COLO829 (cell line): ENCODE data around the gene RAB33A.
"Not testable (repeated sequence)": the region's sequence is repeated elsewhere in the genome, so short reads cannot be mapped to it uniquely, and the experiment has no call there.

Source experiments
- DNase-seq: peaks from one replicate; pipeline ENCODE4 v3.0.0; 2012; ENCODE audit warnings: low spot score

The RAB33A gene

DNA sequence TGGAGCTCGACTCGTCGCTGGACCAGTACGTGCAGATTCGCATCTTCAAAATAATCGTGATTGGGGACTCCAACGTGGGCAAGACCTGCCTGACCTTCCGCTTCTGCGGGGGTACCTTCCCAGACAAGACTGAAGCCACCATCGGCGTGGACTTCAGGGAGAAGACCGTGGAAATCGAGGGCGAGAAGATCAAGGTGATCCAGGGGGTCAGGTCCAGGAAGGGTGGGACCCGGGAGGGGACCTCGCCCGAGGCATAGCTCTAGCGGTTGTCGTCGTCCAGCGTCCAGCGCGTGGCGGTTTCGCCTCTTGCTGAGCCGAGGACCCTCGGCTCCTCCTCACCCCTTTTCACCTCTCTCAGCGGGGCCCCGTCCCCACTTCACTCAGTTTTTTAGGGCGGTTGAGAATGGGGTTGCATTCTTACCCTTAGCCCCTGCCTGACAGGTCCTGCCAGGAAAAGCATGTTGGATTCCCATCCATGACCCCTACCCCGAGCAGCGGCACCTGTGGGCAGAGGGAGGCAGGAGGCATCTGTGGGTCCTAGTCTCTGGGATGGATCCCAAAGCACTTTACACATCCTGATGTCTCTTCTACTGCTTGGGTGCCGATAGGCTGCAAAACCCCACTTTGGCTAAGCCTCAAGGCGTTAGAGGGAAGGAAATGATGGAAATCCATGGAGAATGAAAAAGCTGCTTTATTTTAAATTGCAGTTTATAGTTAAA is 524 bp downstream of the RAB33A start:
- no peak for DNase-seq

- DNase-seq, result peak; percentile 74
These were observed 1.6 kb downstream of the RAB33A start for GRCh38 chrX:130173190-130173895.

- peak; percentile 68 for DNase-seq
These were observed 2.4 kb downstream of the RAB33A start for GRCh38 chrX:130174045-130174704.

GRCh38 chrX:130174937-130175336 is 3.2 kb downstream of the RAB33A start:
- DNase-seq, result no peak

DNA sequence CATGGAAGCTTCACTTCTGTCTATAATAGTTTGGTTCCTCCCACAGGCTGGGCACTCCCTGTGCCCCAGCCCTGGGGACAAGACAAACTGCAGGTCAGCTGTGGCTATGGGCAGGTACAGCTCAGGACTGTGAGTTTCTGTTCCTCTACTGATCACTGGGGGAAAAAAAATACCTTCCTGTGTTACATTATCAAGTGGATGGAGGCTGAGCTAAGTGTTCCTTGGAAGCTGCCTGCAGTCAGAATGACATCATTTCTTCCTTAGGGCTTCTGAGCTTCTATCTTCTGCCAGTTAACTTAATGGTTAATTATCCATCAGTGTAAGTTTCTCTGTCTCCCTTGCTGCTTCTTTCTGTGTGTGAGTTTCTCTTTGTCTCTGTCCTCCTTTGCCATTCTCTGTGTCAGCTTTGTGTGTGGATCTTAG is 4.6 kb downstream of the RAB33A start:
- no peak for DNase-seq

DNA sequence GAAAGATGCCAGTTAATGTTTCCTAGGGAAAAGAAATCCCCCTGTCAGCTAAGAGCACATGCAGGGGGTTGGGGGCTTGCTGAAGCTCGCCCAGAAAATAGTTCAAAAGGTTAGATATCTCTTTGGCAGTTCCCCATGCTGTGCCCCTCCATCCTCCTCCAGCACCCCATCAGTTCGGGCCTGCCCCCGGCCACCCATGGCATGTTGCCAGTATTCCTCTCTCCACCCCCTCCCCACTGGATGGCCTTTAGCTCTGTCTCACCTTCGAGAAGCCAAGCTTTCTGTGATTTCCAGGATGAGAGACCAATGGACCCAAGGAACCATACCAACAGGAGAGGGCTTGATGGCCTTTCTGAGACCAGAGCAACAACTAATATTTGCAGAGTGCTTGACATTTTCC is 5.2 kb downstream of the RAB33A start:
- no peak for DNase-seq

GRCh38 chrX:130179170-130179569 is 7.4 kb downstream of the RAB33A start:
- DNase-seq, result no peak

DNA sequence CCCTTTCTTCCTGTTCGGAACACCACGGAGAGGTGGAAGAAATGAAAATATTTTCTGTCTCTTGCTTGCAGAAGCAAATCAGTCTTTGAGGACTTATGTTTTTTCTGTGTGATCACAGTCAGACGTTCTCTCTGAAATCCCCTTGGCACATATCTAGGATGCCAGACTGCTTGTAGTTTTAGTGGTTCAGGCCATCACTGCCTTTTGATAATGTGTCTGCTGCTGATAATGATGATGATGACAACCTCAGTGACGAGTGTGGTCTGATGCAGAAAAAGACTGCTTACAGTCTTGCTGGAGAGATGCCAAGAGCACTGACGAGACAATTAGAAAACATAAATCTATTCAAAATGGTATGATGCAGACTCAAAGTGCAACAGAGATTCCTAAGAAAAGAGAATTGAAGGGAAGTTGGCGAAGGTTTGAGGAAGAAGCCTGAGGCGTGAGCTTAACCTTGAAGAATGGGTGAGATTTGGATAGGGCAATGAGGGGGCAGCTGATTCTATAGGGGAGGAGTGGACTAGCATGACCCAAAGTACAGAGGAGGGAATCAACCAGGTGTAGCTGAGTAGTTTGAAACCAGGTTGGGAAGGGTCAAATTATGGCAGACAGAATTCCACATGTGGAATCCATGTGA is 7.9 kb downstream of the RAB33A start:
- no peak for DNase-seq

DNA sequence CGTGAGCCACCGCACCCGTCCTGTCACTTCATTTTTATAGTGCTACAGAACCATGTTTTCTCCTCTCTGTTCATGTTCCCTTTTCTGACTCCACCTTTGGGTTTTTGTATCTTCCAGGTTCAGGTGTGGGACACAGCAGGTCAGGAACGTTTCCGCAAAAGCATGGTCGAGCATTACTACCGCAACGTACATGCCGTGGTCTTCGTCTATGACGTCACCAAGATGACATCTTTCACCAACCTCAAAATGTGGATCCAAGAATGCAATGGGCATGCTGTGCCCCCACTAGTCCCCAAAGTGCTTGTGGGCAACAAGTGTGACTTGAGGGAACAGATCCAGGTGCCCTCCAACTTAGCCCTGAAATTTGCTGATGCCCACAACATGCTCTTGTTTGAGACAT is 12.4 kb downstream of the RAB33A start:
- DNase-seq, result no peak

DNA sequence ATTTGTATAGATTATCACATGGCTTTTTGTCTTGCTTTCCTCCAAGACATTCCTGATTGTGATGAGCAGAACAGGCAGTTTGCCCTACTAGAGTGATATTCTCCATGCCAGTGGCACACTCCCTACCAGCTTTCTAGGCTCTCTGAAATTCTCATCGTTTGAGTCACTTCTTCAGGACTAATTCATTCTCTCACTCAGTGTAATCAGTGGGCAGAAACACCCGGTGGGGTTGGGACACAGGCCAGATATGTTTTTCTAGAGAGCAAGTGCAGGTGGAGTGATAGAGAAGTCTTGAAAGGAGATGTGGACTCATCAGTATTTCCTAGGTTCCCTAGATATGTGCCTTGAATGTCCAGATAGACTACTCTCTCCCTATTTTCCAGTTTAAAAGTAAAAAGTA is 13.1 kb downstream of the RAB33A start:
- DNase-seq, result no peak

- no peak for DNase-seq
These were observed 14.9 kb downstream of the RAB33A start for GRCh38 chrX:130186651-130187050.

DNA sequence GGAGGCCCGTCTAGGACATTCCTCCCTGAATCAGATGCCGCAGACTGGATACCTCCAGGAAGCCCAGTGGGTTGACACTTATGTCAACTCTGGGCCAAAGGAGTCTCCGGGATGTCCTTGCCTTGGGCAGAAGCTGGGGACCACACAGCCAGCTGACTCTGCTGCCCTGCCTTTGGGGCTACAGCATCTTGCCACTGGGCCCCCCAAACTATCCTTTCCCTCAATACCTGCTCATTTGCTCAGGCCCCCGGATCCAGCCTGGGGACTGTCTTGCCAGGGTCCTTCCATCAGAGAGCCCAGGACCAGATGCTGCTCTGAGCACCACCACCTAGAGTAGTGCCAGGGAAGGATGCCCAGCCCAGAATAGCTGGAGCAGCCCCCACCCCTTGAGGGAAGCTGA is 19.0 kb downstream of the RAB33A start:
- DNase-seq, result no peak

GRCh38 chrX:130196466-130196865 is 24.7 kb downstream of the RAB33A start:
- no peak for DNase-seq

GRCh38 chrX:130197464-130197863 is 25.7 kb downstream of the RAB33A start:
- no peak for DNase-seq

DNA sequence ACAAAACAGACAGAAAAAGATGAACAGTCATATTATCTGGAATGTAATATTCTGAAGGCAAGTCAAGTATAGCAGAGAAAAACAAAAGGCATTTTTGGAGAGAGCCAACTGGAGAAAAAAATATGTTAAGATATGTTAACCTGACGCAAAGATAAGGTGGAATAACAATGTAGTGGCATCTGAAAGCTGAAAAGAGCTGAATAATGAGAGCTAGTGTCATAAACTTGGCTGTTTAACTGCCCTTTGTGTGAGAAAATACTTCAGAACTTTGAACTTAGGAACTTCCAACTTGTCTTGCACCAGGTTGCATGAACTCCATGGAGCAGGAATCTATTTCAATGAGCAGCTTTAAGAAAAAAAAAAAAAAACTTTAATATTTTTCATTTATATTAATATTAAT is 32.9 kb downstream of the RAB33A start:
- DNase-seq, result no peak

- no peak for DNase-seq
These were observed 39.8 kb downstream of the RAB33A start for GRCh38 chrX:130211415-130212186.

GRCh38 chrX:130212371-130212770 is 40.6 kb downstream of the RAB33A start:
- no peak for DNase-seq

- peak; percentile 4 for DNase-seq
These were observed 41.6 kb downstream of the RAB33A start for GRCh38 chrX:130213376-130213775.

GRCh38 chrX:130216320-130216719 is 44.6 kb downstream of the RAB33A start:
- DNase-seq, result no peak

DNA sequence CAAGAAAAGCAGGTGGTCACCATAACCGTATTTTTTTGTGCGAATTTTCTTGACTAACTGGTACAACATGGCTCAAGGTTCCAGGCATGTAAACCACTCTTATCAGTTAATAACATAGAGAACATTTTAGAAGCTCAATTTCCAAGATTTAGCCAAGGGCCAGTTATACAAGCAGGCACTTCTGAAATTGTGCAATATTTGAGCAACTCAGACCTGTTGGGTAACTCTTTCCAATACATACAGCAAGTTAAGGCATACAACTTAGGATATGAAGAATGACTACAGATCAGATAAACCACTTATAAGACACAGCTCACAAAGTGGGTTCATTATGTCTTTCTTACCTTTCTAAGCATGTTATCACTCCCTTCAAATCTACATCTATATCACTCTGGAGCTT is 53.0 kb downstream of the RAB33A start:
- DNase-seq, result no peak

GRCh38 chrX:130228871-130229270 is 57.1 kb downstream of the RAB33A start:
- no peak for DNase-seq

DNA sequence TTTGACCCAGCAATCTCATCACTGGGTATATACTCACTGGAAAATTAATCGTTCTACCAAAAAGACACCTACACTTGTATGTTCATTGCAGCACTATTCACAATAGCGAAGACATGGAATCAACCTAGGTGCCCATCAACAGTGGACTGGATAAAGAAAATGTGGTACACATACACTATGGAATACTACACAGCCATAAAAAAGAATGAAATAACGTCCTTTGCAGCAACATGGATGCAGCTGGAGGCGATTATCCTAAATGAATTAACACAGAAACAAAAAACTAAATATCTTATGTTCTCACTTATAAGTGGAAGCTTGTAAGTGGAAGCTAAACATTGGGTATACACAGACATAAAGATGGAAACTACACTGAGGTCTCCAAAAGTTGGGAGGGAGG is 59.4 kb downstream of the RAB33A start:
- DNase-seq, result not testable (repeated sequence)
